Smooth muscle cell (in vitro differentiated cells): ENCODE measurements around the gene UHRF2. TPM values are rescaled to one million over a fixed set of nuclear protein-coding genes. Genes with fewer than 3 reads are reported as not detected.
"Not testable (repeated sequence)": the region's sequence is repeated elsewhere in the genome, so short reads cannot be mapped to it uniquely, and the experiment has no call there.

Experiments
- DNase-seq: peaks from one replicate; lab custom pipeline; 2025; ENCODE audit not compliant: unreplicated experiment; lab: John Stamatoyannopoulos, UW
- H2AFZ ChIP-seq: fragments of 200-600 bp; sonication (generic); 2 replicates; pipeline ENCODE4 v1.6.0; 2016; ENCODE audit warnings: antibody characterized with exemption, low read depth, mild to moderate bottlenecking
- H3F3A ChIP-seq: fragments of 200-600 bp; sonication (generic); 2 replicates; pipeline ENCODE4 v1.6.0; 2017; ENCODE audit warnings: antibody characterized with exemption, low read depth
- H3K27ac ChIP-seq: fragments of 200-600 bp; sonication (generic); 2 replicates; pipeline ENCODE4 v1.5.1; 2016; ENCODE audit warnings: low read depth, mild to moderate bottlenecking
- H3K27me3 ChIP-seq: fragments of 200-600 bp; sonication (generic); 2 replicates; pipeline ENCODE4 v1.6.1; 2016; ENCODE audit warnings: low read depth, mild to moderate bottlenecking
- H3K36me3 ChIP-seq: fragments of 200-600 bp; sonication (generic); 2 replicates; pipeline ENCODE4 v1.5.1; 2016; ENCODE audit warnings: low read depth
- H3K4me1 ChIP-seq: fragments of 200-600 bp; sonication (generic); 2 replicates; pipeline ENCODE4 v1.5.1; 2016; ENCODE audit warnings: low read depth
- H3K4me2 ChIP-seq: fragments of 200-600 bp; sonication (generic); 2 replicates; pipeline ENCODE4 v1.6.0; 2016; ENCODE audit warnings: mild to moderate bottlenecking
- H3K4me3 ChIP-seq: fragments of 200-600 bp; sonication (generic); 2 replicates; pipeline ENCODE4 v1.5.1; 2016; ENCODE audit warnings: mild to moderate bottlenecking
- H3K79me2 ChIP-seq: fragments of 200-600 bp; sonication (generic); 2 replicates; pipeline ENCODE4 v1.6.0; 2016; ENCODE audit warnings: low read depth, mild to moderate bottlenecking
- H3K9ac ChIP-seq: fragments of 200-600 bp; sonication (generic); 2 replicates; pipeline ENCODE4 v1.6.0; 2016; ENCODE audit warnings: low read depth
- H3K9me3 ChIP-seq: fragments of 200-600 bp; sonication (generic); replicated peaks from 2 replicates; pipeline ENCODE4 v1.5.1; 2016; ENCODE audit warnings: low read depth
- H4K20me1 ChIP-seq: fragments of 200-600 bp; sonication (generic); 2 replicates; pipeline ENCODE4 v1.6.0; 2016; ENCODE audit warnings: low read depth
- WGBS: methylation state at CpG from one replicate; pipeline ENCODE4 v1.1.7; 2016; ENCODE audit warnings: low lambda C conversion rate; 5-methylcytosine and 5-hydroxymethylcytosine counted together
- polyA plus RNA-seq: library from polyadenylated mRNA; unstranded; fragments of >200 nt; fragmentation: Nextera tagmentation; extraction: Ambion mirVana; gene quantifications from 2 replicates; pipeline ENCODE4 v1.2.1, GENCODE V29; 2016
- total RNA-seq: library from RNA; depleted of rRNA; stranded (reverse); fragments of >200 nt; gene quantifications from 2 replicates; pipeline ENCODE4 v1.2.3, GENCODE V29; 2014
- TF ChIP-seq, protein P1 (sequence below): fragments of 200-600 bp; sonication (generic); IDR thresholded peaks from 2 replicates; pipeline ENCODE4 v1.5.1; 2017; ENCODE audit warnings: borderline replicate concordance, mild to moderate bottlenecking, antibody characterized with exemption; ENCODE audit not compliant: insufficient read depth, poor library complexity, severe bottlenecking

Gene UHRF2
- total and polyA plus RNA-seq, 2 experiments from 2014 or later, result 15.6 to 54.5 TPM

DNA sequence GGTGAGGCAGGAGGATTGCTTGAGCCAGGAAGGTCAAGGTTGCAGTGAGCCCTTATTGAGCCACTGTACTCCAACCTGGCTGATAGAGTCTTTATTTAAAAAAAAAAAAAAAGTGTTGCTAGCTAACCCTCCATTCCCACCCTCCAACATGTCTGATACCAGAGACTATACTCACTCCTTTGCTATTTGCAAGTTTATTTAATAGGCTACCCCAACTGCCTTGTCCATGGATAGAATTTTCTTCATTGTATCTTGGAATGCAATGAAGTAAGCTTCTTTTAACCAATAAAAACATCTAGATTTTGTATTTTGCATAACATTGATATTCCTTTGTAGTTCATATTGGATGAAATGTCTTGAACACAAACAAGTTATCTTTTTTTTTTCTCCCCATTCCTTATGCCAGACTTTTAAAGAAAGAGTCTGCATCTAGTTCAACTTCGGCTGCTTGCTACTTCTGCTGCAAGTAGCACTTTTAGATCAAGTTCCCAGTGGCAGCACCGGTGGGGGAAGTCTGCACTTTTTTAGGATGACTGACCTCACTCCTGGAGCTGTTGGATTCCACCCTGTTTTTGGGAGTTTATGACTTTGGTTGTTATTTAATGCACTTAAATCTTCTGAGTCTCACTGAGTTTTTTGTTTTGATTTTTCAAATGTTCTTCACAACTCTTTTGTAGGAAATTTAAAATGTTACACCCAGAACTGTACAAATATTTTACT is 112.5 kb downstream of the UHRF2 start:
- Histone ChIP-seq H4K20me1 (no peaks in the 10 kb centered on the region), H3K4me2 (no peak overlapping the region), H3K4me3 (no peak overlapping the region), H3F3A (no peaks in the 10 kb centered on the region), H3K27me3 (no peaks in the 10 kb centered on the region), H3K4me1 (no peaks in the 10 kb centered on the region), H3K9ac (no peak overlapping the region), H3K27ac (no peak overlapping the region), H3K9me3 (no peaks in the 10 kb centered on the region), H3K79me2 (no peaks in the 10 kb centered on the region), H2AFZ (no peak overlapping the region), H3K36me3 (no peaks in the 10 kb centered on the region)
- DNase-seq, result no peak
- TF ChIP-seq, protein P1, sequence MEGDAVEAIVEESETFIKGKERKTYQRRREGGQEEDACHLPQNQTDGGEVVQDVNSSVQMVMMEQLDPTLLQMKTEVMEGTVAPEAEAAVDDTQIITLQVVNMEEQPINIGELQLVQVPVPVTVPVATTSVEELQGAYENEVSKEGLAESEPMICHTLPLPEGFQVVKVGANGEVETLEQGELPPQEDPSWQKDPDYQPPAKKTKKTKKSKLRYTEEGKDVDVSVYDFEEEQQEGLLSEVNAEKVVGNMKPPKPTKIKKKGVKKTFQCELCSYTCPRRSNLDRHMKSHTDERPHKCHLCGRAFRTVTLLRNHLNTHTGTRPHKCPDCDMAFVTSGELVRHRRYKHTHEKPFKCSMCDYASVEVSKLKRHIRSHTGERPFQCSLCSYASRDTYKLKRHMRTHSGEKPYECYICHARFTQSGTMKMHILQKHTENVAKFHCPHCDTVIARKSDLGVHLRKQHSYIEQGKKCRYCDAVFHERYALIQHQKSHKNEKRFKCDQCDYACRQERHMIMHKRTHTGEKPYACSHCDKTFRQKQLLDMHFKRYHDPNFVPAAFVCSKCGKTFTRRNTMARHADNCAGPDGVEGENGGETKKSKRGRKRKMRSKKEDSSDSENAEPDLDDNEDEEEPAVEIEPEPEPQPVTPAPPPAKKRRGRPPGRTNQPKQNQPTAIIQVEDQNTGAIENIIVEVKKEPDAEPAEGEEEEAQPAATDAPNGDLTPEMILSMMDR, result no peak
- WGBS, result 82% methylated on average over 2 of the region's 2 CpGs

DNA sequence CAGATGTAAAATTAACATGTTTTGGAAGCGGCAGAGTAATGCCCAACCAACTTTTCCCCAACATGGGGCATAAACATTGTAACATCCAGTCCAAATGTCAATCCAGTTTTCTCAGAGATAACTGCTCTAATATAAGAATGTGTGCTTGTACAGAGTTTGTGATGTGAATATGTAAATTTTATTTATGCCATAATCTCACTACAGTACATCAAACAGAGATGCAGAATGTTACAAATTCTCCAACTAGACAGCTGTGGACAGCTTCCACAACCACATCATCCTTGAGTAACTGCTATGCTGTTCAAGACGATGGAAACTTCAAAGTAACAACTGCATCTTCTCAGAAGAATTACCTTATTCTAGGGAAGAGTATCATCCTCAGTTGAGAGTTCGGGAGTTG is 122.6 kb downstream of the UHRF2 start:
- Histone ChIP-seq H3K79me2 (no peaks in the 10 kb centered on the region), H3K27ac (no peak overlapping the region), H3F3A (no peaks in the 10 kb centered on the region), H3K4me1 (no peaks in the 10 kb centered on the region), H3K9me3 (no peaks in the 10 kb centered on the region), H3K36me3 (no peaks in the 10 kb centered on the region), H3K4me2 (no peak overlapping the region), H3K4me3 (no peak overlapping the region), H4K20me1 (no peaks in the 10 kb centered on the region), H3K9ac (no peak overlapping the region), H2AFZ (no peak overlapping the region), H3K27me3 (no peaks in the 10 kb centered on the region)
- 87% methylated on average over 3 of the region's 3 CpGs for WGBS
- no peak for DNase-seq
- TF ChIP-seq, protein P1, result no peak

DNA sequence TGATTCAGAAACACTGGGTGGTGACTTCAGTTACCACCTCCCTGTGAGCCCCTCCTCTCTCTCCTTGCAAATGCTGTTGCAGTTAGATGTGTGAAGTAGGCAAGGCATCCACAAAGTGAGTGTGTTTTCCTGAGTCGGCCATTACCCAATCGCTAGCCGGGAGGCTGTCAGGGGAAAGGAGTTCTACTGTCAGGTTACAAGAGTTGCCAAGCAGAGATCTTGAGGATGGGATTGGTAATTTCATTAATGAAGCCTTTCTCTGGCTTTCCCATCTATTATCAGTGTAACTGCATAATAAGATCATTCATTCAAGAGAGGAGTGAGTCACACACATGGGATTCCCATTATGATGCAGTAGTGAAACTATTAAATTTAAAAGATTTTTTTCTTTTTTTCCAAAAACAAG is 125.7 kb downstream of the UHRF2 start:
- H2AFZ ChIP-seq, result no peak overlapping the region
- no peak overlapping the region for H3K9ac ChIP-seq
- 80% methylated on average over 3 of the region's 3 CpGs for WGBS
- no peaks in the 10 kb centered on the region for H3K36me3 ChIP-seq
- TF ChIP-seq, protein P1, result no peak
- no peak overlapping the region for H3K4me3 ChIP-seq
- H3F3A ChIP-seq, result no peaks in the 10 kb centered on the region
- no peak for DNase-seq
- no peaks in the 10 kb centered on the region for H3K79me2 ChIP-seq
- no peaks in the 10 kb centered on the region for H3K9me3 ChIP-seq
- no peak overlapping the region for H3K4me2 ChIP-seq
- H4K20me1 ChIP-seq, result no peaks in the 10 kb centered on the region
- no peak overlapping the region for H3K27ac ChIP-seq
- no peaks in the 10 kb centered on the region for H3K4me1 ChIP-seq
- H3K27me3 ChIP-seq, result no peaks in the 10 kb centered on the region

DNA sequence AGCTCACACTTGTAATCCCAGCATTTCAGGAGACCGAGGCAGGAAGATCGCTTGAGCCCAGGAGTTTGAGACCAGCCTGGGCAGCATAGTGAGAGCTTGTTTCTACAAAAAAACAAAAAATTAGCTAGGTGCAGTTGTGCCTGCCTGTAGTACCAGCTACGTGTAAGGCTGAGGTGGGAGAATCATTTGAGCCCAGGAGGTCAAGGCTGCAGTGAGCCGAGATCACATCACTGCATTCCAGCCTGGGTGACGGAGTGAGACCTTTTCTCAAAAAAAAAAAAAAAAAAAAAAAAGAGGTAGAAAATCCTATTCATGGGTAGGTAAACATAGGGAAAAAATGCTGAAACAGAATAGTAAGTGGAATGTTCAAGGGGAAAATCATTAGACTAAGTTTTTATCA is 129.6 kb downstream of the UHRF2 start:
- 94% methylated on average over 5 of the region's 5 CpGs for WGBS
- H3K4me2 ChIP-seq, H3K9me3 ChIP-seq, H3K27ac ChIP-seq, H2AFZ ChIP-seq, H3K9ac ChIP-seq, H3K4me1 ChIP-seq, H4K20me1 ChIP-seq, DNase-seq, H3F3A ChIP-seq, H3K27me3 ChIP-seq, H3K4me3 ChIP-seq, H3K79me2 ChIP-seq, H3K36me3 ChIP-seq: not testable (repeated sequence)
